ENCODE data around the gene BNIP2.
"Not testable (repeated sequence)": the region's sequence is repeated elsewhere in the genome, so short reads cannot be mapped to it uniquely, and the experiment has no call there.

The BNIP2 gene

DNA sequence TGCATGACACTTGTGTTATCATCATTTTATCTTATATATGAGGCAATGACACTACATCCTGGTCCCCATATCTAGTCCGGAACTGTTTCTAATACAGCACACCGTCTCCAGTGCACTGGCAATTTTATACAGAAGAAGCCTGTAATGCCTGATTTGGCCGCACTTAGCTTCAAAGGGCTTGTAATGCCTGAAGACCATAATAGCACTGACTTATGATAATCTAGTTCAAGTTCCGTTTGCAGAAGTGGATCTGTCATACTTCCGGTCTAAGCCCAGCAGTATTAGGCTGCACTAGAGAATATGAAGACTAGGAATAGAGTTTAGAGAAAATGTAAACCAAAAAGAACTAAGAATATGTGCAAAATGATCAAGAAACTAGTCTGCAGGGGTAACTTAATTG lies 1.3 kb downstream of the BNIP2 start:
- DNase-seq: peak; percentile 63

DNA sequence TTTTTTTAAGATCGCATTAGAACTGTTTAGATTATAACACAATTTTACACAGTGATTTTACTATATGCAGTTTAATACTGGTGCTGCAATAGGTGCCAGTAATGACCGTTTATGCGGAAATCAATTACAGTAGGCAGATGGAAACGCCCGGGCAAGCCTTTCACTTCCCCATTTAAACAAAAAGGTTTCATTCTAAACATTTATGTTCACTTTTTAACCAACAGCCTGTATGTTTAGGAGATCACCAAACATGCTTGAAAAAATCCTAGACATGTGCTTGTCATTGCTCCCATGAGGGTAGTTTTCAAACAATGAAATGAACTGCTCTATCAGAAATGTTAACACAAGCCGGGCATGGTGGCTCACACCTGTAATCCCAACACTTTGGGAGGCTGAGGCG lies 2.7 kb downstream of the BNIP2 start:
- peak; percentile 8 for DNase-seq

- DNase-seq: no peak
Measured at GRCh38 chr15:59685737-59686297, 3.3 kb downstream of the BNIP2 start.

DNA sequence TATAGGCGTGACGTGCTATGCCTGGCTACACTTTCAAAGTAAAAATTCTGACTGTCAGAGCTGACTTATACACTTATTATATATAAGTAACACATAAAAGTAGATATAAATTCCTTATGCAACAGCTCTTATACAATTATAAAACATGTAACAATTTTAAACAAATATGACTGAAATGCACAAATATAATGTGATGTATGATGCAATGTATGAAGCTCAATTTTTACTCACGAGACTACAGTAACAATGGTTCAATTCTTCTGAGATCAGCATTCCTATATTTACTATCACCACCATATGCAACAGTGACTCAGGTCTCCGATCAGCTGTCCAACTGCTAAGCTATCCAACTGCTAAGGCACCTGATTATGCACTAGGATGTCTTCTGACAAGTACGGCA lies 8.2 kb downstream of the BNIP2 start:
- DNase-seq: no peak

GRCh38 chr15:59680346-59680745 lies 8.8 kb downstream of the BNIP2 start:
- DNase-seq: no peak

GRCh38 chr15:59678620-59679019 lies 10.5 kb downstream of the BNIP2 start:
- DNase-seq: no peak

- DNase-seq: no peak
Measured at GRCh38 chr15:59678172-59678571, 10.9 kb downstream of the BNIP2 start.

- DNase-seq: no peak
Measured at GRCh38 chr15:59676565-59676964, 12.6 kb downstream of the BNIP2 start.

DNA sequence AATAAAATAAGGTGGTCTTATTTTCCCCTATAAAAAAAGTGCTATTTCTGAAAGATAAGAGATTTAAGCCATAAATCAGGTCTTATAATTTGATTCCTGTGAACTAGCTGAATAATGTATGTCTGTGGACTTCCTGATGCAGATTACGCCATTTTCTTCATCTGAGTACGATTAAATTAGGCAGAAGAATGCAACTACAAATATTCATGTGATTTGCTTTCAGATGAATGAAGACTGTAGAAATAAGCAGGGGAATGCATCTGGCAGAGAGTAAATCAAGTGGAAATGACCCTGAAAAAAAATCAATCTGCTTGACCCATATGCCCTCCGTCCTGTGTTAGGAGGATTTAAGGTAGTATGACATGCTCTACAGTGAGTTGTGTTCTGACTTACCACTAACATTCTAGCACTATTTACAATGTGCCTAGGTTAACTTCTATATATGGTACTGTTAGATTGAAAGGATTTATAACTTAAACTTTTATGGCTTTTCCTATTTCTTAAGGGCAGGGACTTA lies 14.7 kb downstream of the BNIP2 start:
- DNase-seq: no peak

GRCh38 chr15:59668556-59668955 lies 20.6 kb downstream of the BNIP2 start:
- DNase-seq: no peak

DNA sequence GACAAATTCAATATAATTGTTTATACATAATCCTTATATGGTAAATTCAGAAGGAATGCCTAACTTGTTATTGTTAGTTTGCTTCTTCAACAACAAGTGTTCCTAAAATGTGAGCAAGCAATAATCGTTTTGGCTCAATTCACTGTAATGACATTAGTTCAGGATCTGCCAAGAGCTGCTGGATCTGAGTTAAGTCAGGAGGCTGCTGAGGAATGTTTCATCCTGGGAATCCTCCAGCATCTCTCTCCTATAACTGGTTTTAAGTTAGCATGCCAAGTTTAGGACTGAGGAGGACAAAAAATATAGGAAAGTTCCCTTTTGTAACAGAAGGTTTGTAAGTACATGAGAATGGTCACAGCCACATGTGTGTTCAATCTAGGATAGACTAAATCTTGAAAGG lies 26.9 kb downstream of the BNIP2 start:
- DNase-seq: no peak

DNA sequence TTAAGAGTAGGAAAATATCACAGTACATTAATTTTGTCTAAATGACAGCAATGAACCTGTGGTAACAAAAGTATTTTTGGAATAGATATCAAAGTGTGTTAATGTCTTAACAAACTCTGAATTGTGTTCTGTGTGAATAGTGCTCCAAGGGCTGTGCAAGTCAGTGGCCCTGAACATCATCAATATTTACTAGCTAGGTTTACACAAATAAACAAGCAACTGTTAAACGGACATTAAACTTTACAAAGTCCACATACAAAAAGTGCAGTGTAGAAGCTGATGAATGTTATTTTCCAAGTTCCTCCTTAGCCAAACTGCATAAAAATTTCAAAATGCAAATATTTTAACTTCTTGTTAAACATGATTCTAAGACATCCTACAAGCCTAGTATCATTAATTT lies 29.8 kb downstream of the BNIP2 start:
- DNase-seq: no peak

- DNase-seq: no peak
Measured at GRCh38 chr15:59657635-59658125, 31.4 kb downstream of the BNIP2 start.

DNA sequence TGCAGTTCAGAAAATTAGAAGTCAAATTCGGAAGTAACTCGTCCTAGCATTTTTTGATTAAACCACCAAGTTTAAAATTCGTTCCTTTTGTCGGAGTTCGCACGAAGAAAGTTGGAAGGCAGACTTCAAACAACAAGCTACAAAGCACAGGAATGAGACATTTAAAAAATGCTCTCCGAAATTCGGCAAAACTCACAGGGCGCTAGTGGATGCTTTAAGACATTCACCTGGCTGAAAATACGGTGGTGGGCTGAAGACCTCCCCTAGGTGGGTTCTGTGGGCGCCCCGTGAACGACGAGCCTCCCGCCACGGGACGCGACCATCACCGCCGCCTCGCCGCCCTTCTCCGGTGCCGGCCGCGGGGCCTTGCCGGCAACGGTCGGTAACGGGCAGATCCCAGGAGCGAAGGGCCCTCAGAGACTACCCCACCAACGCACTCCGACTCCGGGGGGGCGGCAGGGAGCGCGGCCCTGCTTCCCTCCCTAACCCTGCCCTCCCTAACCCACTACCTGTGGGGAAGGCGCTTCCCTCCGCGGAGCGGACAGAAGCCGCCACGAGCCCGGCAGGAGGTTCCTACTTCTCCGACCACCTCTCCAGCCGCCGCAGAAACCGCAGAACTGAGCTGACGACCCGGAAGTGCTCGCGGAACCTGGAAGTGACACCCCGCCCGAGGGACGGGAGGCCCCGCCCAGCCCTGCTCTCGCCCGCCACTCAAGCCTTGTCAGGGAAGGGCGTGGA lies 32.1 kb downstream of the BNIP2 start, which contains the start of gene GTF2A2:
Gene GTF2A2 (minus strand): TSS at position 619 of the 738 bp plus-strand sequence. CDS start 5,238 bp downstream, outside the sequence.
- DNase-seq: peak; percentile 92

- DNase-seq: no peak
Measured at GRCh38 chr15:59654046-59654445, 35.1 kb downstream of the BNIP2 start.

GRCh38 chr15:59649603-59650002 lies 39.5 kb downstream of the BNIP2 start:
- DNase-seq: no peak

DNA sequence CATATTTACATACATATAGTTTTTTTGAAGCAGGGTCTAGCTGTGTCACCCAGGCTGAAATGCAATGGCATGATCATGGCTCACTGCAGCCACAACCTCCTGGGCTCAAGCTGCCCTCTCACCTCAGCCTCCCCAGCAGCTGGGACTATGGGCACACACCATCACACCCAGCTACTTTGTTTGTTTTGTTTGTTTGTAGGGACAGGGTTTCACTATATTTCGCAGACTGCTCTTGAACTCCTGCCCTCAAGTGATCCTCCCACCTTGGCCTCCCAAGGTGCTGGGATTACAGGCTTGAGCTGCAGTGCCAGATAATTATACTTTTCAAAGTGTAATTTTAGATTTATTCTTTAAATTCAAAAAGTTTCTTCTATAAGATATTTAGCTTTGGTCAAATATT lies 42.0 kb downstream of the BNIP2 start:
- DNase-seq: no peak

DNA sequence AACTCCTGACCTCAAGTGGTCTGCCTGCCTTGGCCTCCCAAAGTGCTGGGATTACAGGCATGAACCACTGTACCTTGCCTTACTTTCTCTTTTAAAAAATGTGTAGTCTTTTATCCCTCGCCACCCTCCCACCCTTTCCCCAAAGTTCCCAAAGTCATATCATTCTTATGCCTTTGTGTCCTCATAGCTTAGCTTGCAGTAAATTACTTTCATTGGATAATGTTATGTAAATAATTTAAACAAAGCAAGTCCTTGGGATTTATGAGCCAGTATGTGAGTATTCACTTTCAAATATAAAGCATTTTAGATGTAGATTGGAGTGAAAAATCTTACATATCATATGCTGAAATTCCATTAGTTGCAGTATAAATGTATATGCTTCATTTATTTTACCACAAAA lies 42.8 kb downstream of the BNIP2 start:
- no peak for DNase-seq

DNA sequence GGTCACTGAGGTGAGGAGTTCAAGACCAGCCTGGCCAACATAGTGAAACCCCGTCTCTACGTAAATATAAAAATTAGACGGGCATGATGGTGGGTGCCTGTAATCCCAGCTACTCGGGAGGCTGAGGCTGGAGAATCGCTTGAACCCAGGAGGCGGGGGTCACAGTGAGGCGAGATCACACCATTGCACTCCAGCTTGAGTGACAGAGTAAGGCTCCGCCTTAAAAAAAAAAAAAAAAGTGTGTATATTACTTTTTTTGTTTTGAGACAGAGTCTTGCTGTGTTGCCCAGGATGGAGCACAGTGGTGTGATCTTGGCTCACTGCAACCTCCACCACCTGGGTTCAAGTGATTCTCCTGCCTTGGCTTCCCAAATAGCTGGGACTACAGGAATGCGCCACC lies 43.3 kb downstream of the BNIP2 start:
- not testable (repeated sequence) for DNase-seq

DNA sequence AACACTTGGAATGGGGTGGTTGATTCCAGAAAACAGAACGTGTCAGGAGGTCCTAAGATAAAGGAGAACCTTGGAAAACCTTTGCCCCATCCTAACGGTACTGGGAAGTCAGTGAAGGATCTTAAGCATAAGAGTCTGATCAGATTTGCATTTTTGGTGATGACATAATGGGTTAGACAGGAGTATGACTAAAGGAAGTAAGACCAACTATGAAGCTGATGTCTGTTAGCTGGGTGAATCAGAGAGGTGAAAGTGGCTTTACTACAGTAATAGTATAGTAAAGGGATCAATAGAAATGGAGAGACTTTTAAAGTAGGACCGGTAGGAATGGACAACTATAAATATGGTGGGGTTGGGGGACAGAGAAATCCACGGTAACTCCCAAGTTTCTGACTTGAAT lies 44.4 kb downstream of the BNIP2 start:
- DNase-seq: no peak

DNA sequence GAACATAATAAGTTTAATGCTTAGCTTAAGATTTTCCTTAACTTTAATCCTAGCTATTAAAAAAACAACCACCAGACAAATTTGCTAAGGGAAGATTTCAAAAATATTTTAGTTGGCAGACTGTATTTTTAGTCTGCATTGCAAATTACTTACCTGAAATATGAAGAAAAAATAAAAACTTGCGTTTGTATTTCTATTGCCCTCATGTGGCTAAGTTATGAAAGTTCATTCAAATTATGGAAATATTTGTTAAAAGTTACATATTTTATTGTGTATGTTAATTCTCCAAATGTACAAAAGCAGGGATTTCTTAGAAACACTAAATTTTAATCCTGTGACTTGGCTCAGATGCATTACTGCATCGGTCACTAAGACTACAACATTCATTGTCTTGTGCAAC lies 46.8 kb downstream of the BNIP2 start:
- no peak for DNase-seq

GRCh38 chr15:59637507-59637906 lies 51.6 kb downstream of the BNIP2 start:
- not testable (repeated sequence) for DNase-seq

GRCh38 chr15:59636184-59636583 lies 52.9 kb downstream of the BNIP2 start:
- DNase-seq: no peak

DNA sequence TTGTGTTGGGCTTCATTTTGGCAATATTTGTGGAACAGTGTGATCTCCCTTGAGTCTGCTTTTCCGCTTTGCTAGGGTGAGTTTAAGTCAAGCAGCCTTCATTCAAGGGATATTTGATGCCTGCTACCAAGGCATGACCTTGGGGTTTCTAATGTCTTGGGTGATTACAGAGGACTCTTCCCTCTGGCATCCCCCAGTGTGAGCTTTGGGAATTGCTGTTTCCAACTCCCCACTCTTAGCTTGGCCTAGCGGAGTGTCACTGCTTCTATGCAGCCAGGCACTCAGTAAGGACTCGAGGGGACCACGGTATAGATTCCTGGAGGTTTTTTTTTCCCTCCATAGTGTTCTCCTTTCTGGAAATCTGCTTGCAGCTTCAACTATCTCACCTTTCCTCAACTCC lies 56.4 kb downstream of the BNIP2 start:
- no peak for DNase-seq
